ENCODE measurements around the gene ZNF687.

DNA sequence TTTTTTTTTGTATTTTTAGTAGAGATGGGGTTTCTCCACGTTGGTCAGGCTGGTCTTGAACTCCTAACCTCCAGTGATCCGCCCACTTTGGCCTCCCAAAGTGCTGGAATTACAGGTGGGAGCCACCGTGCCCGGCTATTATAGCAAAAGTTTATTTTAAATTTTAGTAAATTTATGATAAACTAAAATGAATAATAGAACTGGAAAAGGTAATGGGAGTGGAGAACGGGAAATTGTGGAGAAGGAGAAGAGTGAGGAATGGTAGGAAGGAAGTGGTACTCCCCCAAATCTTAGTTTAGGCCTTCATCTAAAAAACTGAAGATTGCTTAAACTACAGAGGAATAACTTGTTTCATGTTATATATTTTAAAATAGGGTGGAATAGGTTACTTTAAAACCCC, 52.7 kb downstream of the ZNF687 start:
- no peak for TF ChIP-seq CTCF (IDR thresholded peaks at IDR 0.05; ENCODE audit: low read depth, low read length, poor library complexity, severe bottlenecking)
- TF ChIP-seq EZH2phosphoT487 (IDR thresholded peaks at IDR 0.05; ENCODE audit: borderline replicate concordance, low read length): no peak

Data from DOHH2 (cell line).